ENCODE measurements around the gene NAT8L.
"Not testable (repeated sequence)": the region's sequence is repeated elsewhere in the genome, so short reads cannot be mapped to it uniquely, and the experiment has no call there.

The NAT8L gene

GRCh38 chr4:2059046-2059725 is at the start of gene NAT8L:
TSS of gene NAT8L (plus strand) at chr4:2059327. CDS start at chr4:2059512, 185 bp downstream.
- intact Hi-C loops (cut with DNase I), result loop anchor here (5.0 kb wide), 1 partner anchor 52 kb away; the partner anchor contains the start of gene NELFA

GRCh38 chr4:2009651-2010233 is 49.4 kb upstream of the NAT8L start:
- peak in 6 of 10 donors; percentile 35 to 91 (median 47) for DNase-seq
- intact Hi-C loops (cut with DNase I), result loop anchor here (5.0 kb wide), 2 partner anchors 33 to 48 kb away; partner anchors contain the start of gene NAT8L

More at GRCh38 chr4:2059046-2059725, at the start of gene NAT8L:
- DNase-seq, result peak; percentile 65 to 97 (median 83)

- intact Hi-C loops (cut with DNase I), result no loop called here
- no peak for DNase-seq
Observed at GRCh38 chr4:2011583-2011982, 47.5 kb upstream of the NAT8L start.

GRCh38 chr4:2015008-2015407 is 44.1 kb upstream of the NAT8L start:
- DNase-seq, result no peak
- intact Hi-C loops (cut with DNase I), result no loop called here

GRCh38 chr4:2021358-2022018 is 37.6 kb upstream of the NAT8L start:
- intact Hi-C loops (cut with DNase I); DNase-seq: not testable (repeated sequence)

- intact Hi-C loops (cut with DNase I), result no loop called here
Observed at GRCh38 chr4:2024683-2025082, 34.4 kb upstream of the NAT8L start.

GRCh38 chr4:2025817-2026216 is 33.3 kb upstream of the NAT8L start:
- no peak for DNase-seq
- intact Hi-C loops (cut with DNase I), result no loop called here

More at GRCh38 chr4:2024683-2025082, 34.4 kb upstream of the NAT8L start:
- DNase-seq, result no peak

- DNase-seq; intact Hi-C loops (cut with DNase I): not testable (repeated sequence)
Observed at GRCh38 chr4:2027120-2027519, 32.0 kb upstream of the NAT8L start.

GRCh38 chr4:2031161-2031560 is 28.0 kb upstream of the NAT8L start:
- intact Hi-C loops (cut with DNase I); DNase-seq: not testable (repeated sequence)

GRCh38 chr4:2036327-2036726 is 22.8 kb upstream of the NAT8L start:
- intact Hi-C loops (cut with DNase I), result no loop called here
- DNase-seq, result peak in 1 of 10 donors; percentile 29

GRCh38 chr4:2036866-2037265 is 22.3 kb upstream of the NAT8L start:
- intact Hi-C loops (cut with DNase I), result no loop called here
- peak in 1 of 10 donors; percentile 37 for DNase-seq

- intact Hi-C loops (cut with DNase I), result loop anchor here (5.0 kb wide), 1 partner anchor 33 kb away; the partner anchor contains the start of gene NELFA
- DNase-seq, result peak in 1 of 10 donors; percentile 84
Observed at GRCh38 chr4:2040391-2041238, 18.5 kb upstream of the NAT8L start.

- peak; percentile 79 to 98 (median 90) for DNase-seq
- intact Hi-C loops (cut with DNase I), result loop anchor here (5.0 kb wide), 1 partner anchor 34 kb away; the partner anchor contains the start of gene NELFA
Observed at GRCh38 chr4:2041239-2042130, 17.6 kb upstream of the NAT8L start.

- intact Hi-C loops (cut with DNase I), result loop anchor here (5.0 kb wide), 1 partner anchor 35 kb away; the partner anchor contains the start of gene NELFA
Observed at GRCh38 chr4:2042204-2042946, 16.8 kb upstream of the NAT8L start.

GRCh38 chr4:2042947-2043395 is 16.2 kb upstream of the NAT8L start:
- intact Hi-C loops (cut with DNase I), result loop anchor here (5.0 kb wide), 1 partner anchor 36 kb away; the partner anchor contains the start of gene NELFA
- peak in 1 of 10 donors; percentile 54 for DNase-seq

More at GRCh38 chr4:2042204-2042946, 16.8 kb upstream of the NAT8L start:
- DNase-seq, result peak in 9 of 10 donors; percentile 32 to 94 (median 54)

GRCh38 chr4:2043396-2044118 is 15.6 kb upstream of the NAT8L start:
- intact Hi-C loops (cut with DNase I), result loop anchor here (5.0 kb wide), 1 partner anchor 36 kb away; the partner anchor contains the start of gene NELFA
- DNase-seq, result peak in 2 of 10 donors; percentile 67 to 74

GRCh38 chr4:2044119-2044485 is 15.0 kb upstream of the NAT8L start:
- intact Hi-C loops (cut with DNase I), result loop anchor here (5.0 kb wide), 1 partner anchor 37 kb away; the partner anchor contains the start of gene NELFA
- peak in 2 of 10 donors; percentile 49 to 62 for DNase-seq

Measured in posterior cingulate gyrus (tissue), 11 donors.